ENCODE measurements around the gene NFATC1. TPM values are rescaled to one million over a fixed set of nuclear protein-coding genes. Genes with fewer than 3 reads are reported as not detected.

The NFATC1 gene
- total RNA-seq, 5 donors from 2014 or later (not counting 1 experiment from before 2014, with no cell fraction given), result 58.1 to 108 (median 66.0) TPM

GRCh38 chr18:79467126-79467525 is 71.4 kb downstream of the NFATC1 start:
- CTCF ChIA-PET, result no interaction called here
- Mint-ChIP-seq H3K27ac (no peak overlapping the region), H3K4me3 (no peak overlapping the region), H3K36me3 (peaks cover 40% of the 10 kb centered on the region), H3K4me1 (peaks cover 8 to 18% (median 11%) of the 10 kb centered on the region in 3 donors), H3K27me3 (no peaks in the 10 kb centered on the region), H3K9me3 (no peaks in the 10 kb centered on the region)
- peaks cover 17 to 51% of the 10 kb centered on the region in 2 donors for H3K36me3 ChIP-seq (ENCODE audit: control insufficient read depth in 2 of 2, extremely low read depth in 1 of 2, insufficient read depth in 1 of 2, low read length in 1 of 2)
- H3K27ac ChIP-seq (ENCODE audit: low read length), result no peak overlapping the region
- H3K4me3 ChIP-seq (ENCODE audit: control insufficient read depth in 1 of 2, extremely low read depth in 1 of 2, low read length in 1 of 2), result no peak overlapping the region
- ATAC-seq (replicated peaks in 1 of 4), result no peak
- DNase-seq, result no peak
- no peaks in the 10 kb centered on the region for H3K4me1 ChIP-seq (ENCODE audit: control insufficient read depth in 1 of 2, extremely low read depth in 1 of 2, insufficient read depth in 2 of 2, low read length in 2 of 2)
- no peaks in the 10 kb centered on the region for H3K9me3 ChIP-seq
- no peaks in the 10 kb centered on the region for H3K27me3 ChIP-seq (replicated peaks in 1 of 2; ENCODE audit: control insufficient read depth in 2 of 2, extremely low read depth in 1 of 2, insufficient read depth in 2 of 2, low read length in 1 of 2)
- POLR2A ChIA-PET, result no interaction called here
- 99% methylated on average over 33 of the region's 33 CpGs for WGBS (ENCODE audit: insufficient coverage)

- ATAC-seq (replicated peaks in 1 of 4), result no peak
- H3K4me3 ChIP-seq (ENCODE audit: control insufficient read depth in 1 of 2, extremely low read depth in 1 of 2, low read length in 1 of 2), result no peak overlapping the region
- H3K9me3 ChIP-seq, result no peaks in the 10 kb centered on the region
- 100% methylated on average over 3 of the region's 12 CpGs for WGBS (ENCODE audit: insufficient coverage)
- Mint-ChIP-seq H3K27ac (peak overlapping the region in 1 of 2 donors; percentile 34), H3K4me3 (no peak overlapping the region), H3K36me3 (peaks cover 45% of the 10 kb centered on the region), H3K4me1 (peaks cover 8 to 18% (median 11%) of the 10 kb centered on the region in 3 donors), H3K27me3 (no peaks in the 10 kb centered on the region), H3K9me3 (no peaks in the 10 kb centered on the region)
- H3K27ac ChIP-seq (ENCODE audit: low read length), result no peak overlapping the region
- peaks cover 17 to 42% of the 10 kb centered on the region in 2 donors for H3K36me3 ChIP-seq (ENCODE audit: control insufficient read depth in 2 of 2, extremely low read depth in 1 of 2, insufficient read depth in 1 of 2, low read length in 1 of 2)
- peak in 1 of 35 experiments; percentile 14 for DNase-seq
- H3K27me3 ChIP-seq (replicated peaks in 1 of 2; ENCODE audit: control insufficient read depth in 2 of 2, extremely low read depth in 1 of 2, insufficient read depth in 2 of 2, low read length in 1 of 2), result no peaks in the 10 kb centered on the region
- ChIA-PET POLR2A (no interaction called here), CTCF (interaction anchor here (0.7 to 0.9 kb wide), 3 partner anchors 13 to 55 kb away, joined by 3 to 4 read pairs (median 3); no protein-coding TSS in a partner anchor)
- no peaks in the 10 kb centered on the region for H3K4me1 ChIP-seq (ENCODE audit: control insufficient read depth in 1 of 2, extremely low read depth in 1 of 2, insufficient read depth in 2 of 2, low read length in 2 of 2)
Observed at GRCh38 chr18:79468119-79468789, 72.5 kb downstream of the NFATC1 start.

GRCh38 chr18:79469309-79469708 is 73.6 kb downstream of the NFATC1 start:
- Histone ChIP-seq H3K9me3 (no peaks in the 10 kb centered on the region), H3K36me3 (ENCODE audit: control insufficient read depth in 2 of 2, extremely low read depth in 1 of 2, insufficient read depth in 1 of 2, low read length in 1 of 2) (peaks cover 17 to 39% of the 10 kb centered on the region in 2 donors), H3K27me3 (replicated peaks in 1 of 2; ENCODE audit: control insufficient read depth in 2 of 2, extremely low read depth in 1 of 2, insufficient read depth in 2 of 2, low read length in 1 of 2) (no peaks in the 10 kb centered on the region), H3K4me3 (ENCODE audit: control insufficient read depth in 1 of 2, extremely low read depth in 1 of 2, low read length in 1 of 2) (no peak overlapping the region), H3K27ac (ENCODE audit: low read length) (no peak overlapping the region), H3K4me1 (ENCODE audit: control insufficient read depth in 1 of 2, extremely low read depth in 1 of 2, insufficient read depth in 2 of 2, low read length in 2 of 2) (no peaks in the 10 kb centered on the region)
- WGBS (ENCODE audit: insufficient coverage), result 92% methylated on average over 15 of the region's 17 CpGs
- no peak overlapping the region for H3K4me3 Mint-ChIP-seq
- POLR2A ChIA-PET, result no interaction called here
- H3K36me3 Mint-ChIP-seq, result peaks cover 41% of the 10 kb centered on the region
- CTCF ChIA-PET, result no interaction called here
- H3K9me3 Mint-ChIP-seq, result no peaks in the 10 kb centered on the region
- no peak for ATAC-seq (replicated peaks in 1 of 4)
- H3K4me1 Mint-ChIP-seq, result peaks cover 8 to 18% (median 11%) of the 10 kb centered on the region in 3 donors
- H3K27me3 Mint-ChIP-seq, result no peaks in the 10 kb centered on the region
- no peak overlapping the region for H3K27ac Mint-ChIP-seq
- DNase-seq, result no peak

GRCh38 chr18:79469751-79470505 is 74.2 kb downstream of the NFATC1 start:
- Mint-ChIP-seq H3K36me3 (peaks cover 40% of the 10 kb centered on the region), H3K4me3 (no peak overlapping the region), H3K27ac (no peak overlapping the region), H3K4me1 (peaks cover 7 to 16% (median 11%) of the 10 kb centered on the region in 3 donors), H3K9me3 (no peaks in the 10 kb centered on the region), H3K27me3 (no peaks in the 10 kb centered on the region)
- POLR2A ChIA-PET, result no interaction called here
- 95% methylated on average over 26 of the region's 33 CpGs for WGBS (ENCODE audit: insufficient coverage)
- Histone ChIP-seq H3K27ac (ENCODE audit: low read length) (no peak overlapping the region), H3K36me3 (ENCODE audit: control insufficient read depth in 2 of 2, extremely low read depth in 1 of 2, insufficient read depth in 1 of 2, low read length in 1 of 2) (peaks cover 17 to 38% of the 10 kb centered on the region in 2 donors), H3K4me1 (ENCODE audit: control insufficient read depth in 1 of 2, extremely low read depth in 1 of 2, insufficient read depth in 2 of 2, low read length in 2 of 2) (no peaks in the 10 kb centered on the region), H3K9me3 (no peaks in the 10 kb centered on the region), H3K27me3 (replicated peaks in 1 of 2; ENCODE audit: control insufficient read depth in 2 of 2, extremely low read depth in 1 of 2, insufficient read depth in 2 of 2, low read length in 1 of 2) (no peaks in the 10 kb centered on the region), H3K4me3 (ENCODE audit: control insufficient read depth in 1 of 2, extremely low read depth in 1 of 2, low read length in 1 of 2) (no peak overlapping the region)
- DNase-seq, result no peak
- CTCF ChIA-PET, result no interaction called here
- no peak for ATAC-seq (replicated peaks in 1 of 4)

GRCh38 chr18:79470547-79470946 is 74.8 kb downstream of the NFATC1 start:
- Histone ChIP-seq H3K9me3 (no peaks in the 10 kb centered on the region), H3K36me3 (ENCODE audit: control insufficient read depth in 2 of 2, extremely low read depth in 1 of 2, insufficient read depth in 1 of 2, low read length in 1 of 2) (peaks cover 17 to 34% of the 10 kb centered on the region in 2 donors), H3K27me3 (replicated peaks in 1 of 2; ENCODE audit: control insufficient read depth in 2 of 2, extremely low read depth in 1 of 2, insufficient read depth in 2 of 2, low read length in 1 of 2) (no peaks in the 10 kb centered on the region), H3K4me1 (ENCODE audit: control insufficient read depth in 1 of 2, extremely low read depth in 1 of 2, insufficient read depth in 2 of 2, low read length in 2 of 2) (no peaks in the 10 kb centered on the region), H3K4me3 (ENCODE audit: control insufficient read depth in 1 of 2, extremely low read depth in 1 of 2, low read length in 1 of 2) (no peak overlapping the region), H3K27ac (ENCODE audit: low read length) (no peak overlapping the region)
- no peak overlapping the region for H3K4me3 Mint-ChIP-seq
- H3K27me3 Mint-ChIP-seq, result no peaks in the 10 kb centered on the region
- H3K36me3 Mint-ChIP-seq, result peaks cover 37% of the 10 kb centered on the region
- CTCF ChIA-PET, result no interaction called here
- ATAC-seq (replicated peaks in 1 of 4) (no peak), DNase-seq (no peak)
- H3K4me1 Mint-ChIP-seq, result peaks cover 5 to 10% (median 7%) of the 10 kb centered on the region in 3 donors
- no peaks in the 10 kb centered on the region for H3K9me3 Mint-ChIP-seq
- 94% methylated on average over 19 of the region's 21 CpGs for WGBS (ENCODE audit: insufficient coverage)
- POLR2A ChIA-PET, result no interaction called here
- no peak overlapping the region for H3K27ac Mint-ChIP-seq

- no peak overlapping the region for H3K4me3 ChIP-seq (ENCODE audit: control insufficient read depth in 1 of 2, extremely low read depth in 1 of 2, low read length in 1 of 2)
- H3K36me3 ChIP-seq (ENCODE audit: control insufficient read depth in 2 of 2, extremely low read depth in 1 of 2, insufficient read depth in 1 of 2, low read length in 1 of 2), result peaks cover 17 to 33% of the 10 kb centered on the region in 2 donors
- H3K9me3 ChIP-seq, result no peaks in the 10 kb centered on the region
- Mint-ChIP-seq H3K4me1 (peaks cover 5 to 6% (median 6%) of the 10 kb centered on the region in 3 donors), H3K27me3 (no peaks in the 10 kb centered on the region), H3K36me3 (peaks cover 37% of the 10 kb centered on the region), H3K27ac (no peak overlapping the region), H3K4me3 (no peak overlapping the region), H3K9me3 (no peaks in the 10 kb centered on the region)
- ATAC-seq (replicated peaks in 1 of 4) (no peak), DNase-seq (no peak)
- H3K4me1 ChIP-seq (ENCODE audit: control insufficient read depth in 1 of 2, extremely low read depth in 1 of 2, insufficient read depth in 2 of 2, low read length in 2 of 2), result no peaks in the 10 kb centered on the region
- no peak overlapping the region for H3K27ac ChIP-seq (ENCODE audit: low read length)
- 92% methylated on average over 15 of the region's 16 CpGs for WGBS (ENCODE audit: insufficient coverage)
- ChIA-PET POLR2A (no interaction called here), CTCF (interaction anchor here in 1 of 2 donors (0.6 kb wide), 1 partner anchor 209 kb away, joined by 3 read pairs; no protein-coding TSS in a partner anchor)
- H3K27me3 ChIP-seq (replicated peaks in 1 of 2; ENCODE audit: control insufficient read depth in 2 of 2, extremely low read depth in 1 of 2, insufficient read depth in 2 of 2, low read length in 1 of 2), result no peaks in the 10 kb centered on the region
Observed at GRCh38 chr18:79471046-79471445, 75.3 kb downstream of the NFATC1 start.
